Stimulated activated CD8-positive, alpha-beta memory T cell treated with anti-CD3 and anti-CD28 coated beads, Interleukin-2, amount 100 ng/mL, for 1 hour (primary cell): ENCODE measurements around the gene QSOX2.

Experiments
- DNase-seq, 2 donors: peaks; one replicate each; pipeline ENCODE4 v3.0.0-alpha.2; 2020; ENCODE audit warnings: low read depth in 2 of 2

Gene QSOX2

DNA sequence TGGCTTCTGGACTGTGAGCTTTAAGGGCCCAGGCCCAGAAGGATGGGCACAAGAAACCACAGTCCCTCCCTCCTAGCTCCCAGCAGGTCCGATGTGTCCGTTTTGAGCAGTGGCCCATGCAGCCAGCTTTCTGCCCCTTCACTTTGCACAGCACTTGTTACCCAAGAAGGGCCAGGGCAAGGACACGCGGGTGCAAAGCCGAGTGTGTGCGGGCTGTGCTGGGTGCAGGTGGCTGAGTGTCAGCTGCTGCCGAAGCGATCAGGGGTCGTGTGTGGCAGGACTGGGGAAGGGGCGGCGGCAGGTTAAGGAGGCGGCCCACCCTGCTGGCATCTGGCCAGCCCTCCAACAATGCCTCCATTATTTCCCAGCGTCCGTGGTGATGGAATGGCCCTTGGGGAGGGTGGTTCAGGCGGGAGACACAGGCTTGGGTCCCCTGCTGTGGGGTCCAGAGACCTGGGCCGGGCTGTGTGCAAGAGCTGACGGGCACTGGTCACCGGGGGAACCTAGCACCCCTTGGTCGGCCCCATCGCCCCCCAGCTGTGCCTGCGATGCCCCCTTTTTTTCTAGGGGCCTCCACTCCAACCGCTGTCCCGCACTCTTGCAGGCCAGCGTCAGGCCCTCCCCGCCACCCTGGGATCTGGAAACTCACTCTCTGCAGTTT lies 41.3 kb downstream of the QSOX2 start:
- no peak for DNase-seq

DNA sequence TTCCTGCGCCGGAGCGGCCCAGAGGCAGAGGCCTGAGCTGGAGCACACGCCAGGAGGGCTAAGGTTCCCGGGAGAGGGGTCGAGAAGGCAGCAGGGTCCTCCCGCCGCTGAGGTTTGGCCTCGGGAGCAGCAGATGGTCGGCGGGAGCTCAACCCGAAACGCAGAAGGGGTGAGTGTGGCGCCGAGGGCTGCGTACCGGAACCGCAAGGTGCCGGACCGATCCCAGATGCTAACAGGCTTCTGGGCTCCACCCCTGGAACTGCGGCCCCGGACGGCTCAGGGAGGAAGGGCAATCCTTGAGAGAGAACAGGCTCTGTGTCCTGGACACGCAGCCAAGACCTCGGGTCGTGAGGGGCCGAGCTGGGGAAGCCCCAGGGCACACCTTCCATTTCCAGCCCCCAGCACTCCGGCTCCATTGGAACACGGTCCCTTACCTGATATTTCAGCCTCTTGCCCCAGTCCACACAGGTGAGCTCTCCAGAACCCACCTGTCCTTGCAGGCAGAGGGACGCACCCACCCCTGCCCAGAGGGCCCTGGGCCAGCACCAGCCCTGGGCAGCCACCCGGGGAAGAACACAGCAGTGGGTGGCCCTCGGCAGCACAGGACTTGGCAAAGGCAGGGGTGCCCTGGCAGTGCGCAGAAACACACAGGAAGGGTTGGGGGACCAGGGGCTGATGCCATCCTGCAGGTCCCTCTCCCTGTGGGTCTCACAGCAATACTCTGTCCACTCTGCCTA lies 42.0 kb downstream of the QSOX2 start:
- no peak for DNase-seq

DNA sequence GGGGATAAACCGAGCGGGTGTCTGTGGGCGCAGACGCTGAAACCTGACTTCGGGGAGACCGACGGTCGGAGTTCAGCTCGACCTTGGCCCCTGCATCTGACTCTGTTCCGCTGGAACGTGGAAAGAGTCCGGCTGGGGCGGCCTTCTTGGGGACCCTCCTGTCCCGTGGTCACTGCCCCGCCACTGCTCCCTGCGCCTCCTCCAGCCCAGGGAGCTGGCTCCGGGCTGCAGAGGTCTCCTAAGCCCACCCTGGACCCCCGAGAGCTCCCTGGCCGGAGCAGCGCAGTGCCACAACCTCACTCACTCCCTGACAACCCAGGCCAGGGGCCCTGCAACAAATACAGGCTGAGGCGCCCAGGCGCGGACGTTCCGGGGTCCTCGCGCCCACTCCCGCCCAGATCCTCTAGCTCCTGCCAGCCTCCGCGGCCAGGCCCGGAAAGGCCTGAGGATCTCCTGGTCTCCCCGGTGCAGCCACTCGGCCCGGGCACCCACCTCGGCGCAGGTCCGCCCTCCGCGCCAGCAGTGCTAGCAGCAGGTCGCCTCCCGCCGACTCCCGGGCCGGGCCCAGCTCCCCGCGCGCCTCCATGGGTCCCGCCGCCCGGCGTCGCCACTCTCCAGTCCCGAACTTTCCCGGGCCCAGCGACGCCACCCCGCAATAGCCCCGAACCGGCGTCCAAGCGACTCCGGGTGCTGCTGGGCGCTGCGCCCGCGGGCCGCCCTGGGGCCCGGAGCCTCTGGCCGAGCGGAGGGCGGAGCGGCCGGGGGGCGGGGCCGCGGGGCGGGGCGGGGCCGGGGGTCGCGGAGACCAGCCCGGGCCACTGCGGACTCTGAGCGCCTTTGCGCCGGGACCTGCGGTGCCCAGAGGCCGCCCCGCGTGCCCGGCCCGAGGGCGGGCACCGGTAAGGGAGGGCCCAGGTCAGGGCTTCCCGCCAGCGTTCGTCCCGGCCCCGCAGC lies 42.9 kb downstream of the QSOX2 start:
- no peak for DNase-seq

DNA sequence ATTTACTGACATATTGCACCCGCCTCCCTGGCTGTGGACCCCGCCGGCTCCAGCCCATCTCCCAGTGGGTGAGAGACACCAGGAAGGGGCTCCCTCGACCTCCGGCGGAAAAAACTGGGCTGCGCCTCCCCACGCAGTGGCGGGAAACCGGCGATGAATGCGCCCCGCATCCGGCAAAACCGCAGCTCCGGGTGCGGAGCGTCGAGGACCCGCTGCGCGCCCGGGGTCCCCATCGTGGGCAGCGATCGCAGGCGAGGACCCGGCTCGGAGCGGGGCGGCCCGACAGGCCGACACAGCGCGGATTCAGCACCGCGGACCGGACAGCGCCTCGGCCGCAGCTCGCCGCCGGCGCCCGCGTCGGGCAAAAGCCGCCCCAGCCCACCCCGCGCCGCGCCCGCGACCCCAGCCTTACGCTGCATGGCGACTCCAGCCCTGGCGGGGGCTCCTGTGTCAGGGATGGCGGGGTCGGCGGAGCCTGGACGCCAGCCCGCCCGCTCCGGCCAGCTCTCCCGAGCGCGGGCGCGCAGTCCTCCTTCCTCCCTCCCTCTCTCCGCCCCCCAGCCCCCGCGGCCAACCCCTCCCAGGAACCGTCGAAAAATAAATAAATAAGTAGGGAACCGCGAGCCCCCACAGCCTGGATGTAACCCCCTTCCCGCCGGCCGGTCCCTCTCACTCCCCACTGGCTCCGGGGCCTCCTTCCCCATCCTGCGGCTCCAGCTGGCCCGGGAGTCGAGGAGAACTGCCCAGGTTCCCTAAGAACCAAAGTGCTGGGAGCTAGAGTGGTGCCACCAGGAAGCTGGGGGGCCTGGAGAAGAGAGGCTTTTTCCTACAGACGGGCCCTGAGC lies 43.8 kb downstream of the QSOX2 start:
- no peak for DNase-seq

DNA sequence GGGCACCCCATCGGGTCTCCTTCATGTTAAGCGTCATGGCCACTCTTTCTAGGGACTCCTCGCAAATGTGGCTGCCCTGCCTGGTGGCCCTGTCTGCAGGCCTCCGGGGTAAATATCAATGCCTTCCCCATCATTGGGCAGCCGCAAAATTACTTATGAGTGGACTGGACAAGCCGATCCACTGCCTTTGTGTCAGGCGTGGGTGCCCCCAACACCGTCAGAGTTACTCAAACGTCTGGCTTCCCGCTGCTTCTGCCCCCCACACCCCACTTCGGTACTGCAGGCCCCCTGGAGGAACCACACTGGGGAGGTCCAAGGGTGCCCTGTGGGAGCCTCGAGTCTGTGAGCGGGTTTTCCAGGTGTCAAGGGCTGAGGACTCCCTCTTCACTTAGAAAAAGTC lies 44.4 kb downstream of the QSOX2 start:
- no peak for DNase-seq

DNA sequence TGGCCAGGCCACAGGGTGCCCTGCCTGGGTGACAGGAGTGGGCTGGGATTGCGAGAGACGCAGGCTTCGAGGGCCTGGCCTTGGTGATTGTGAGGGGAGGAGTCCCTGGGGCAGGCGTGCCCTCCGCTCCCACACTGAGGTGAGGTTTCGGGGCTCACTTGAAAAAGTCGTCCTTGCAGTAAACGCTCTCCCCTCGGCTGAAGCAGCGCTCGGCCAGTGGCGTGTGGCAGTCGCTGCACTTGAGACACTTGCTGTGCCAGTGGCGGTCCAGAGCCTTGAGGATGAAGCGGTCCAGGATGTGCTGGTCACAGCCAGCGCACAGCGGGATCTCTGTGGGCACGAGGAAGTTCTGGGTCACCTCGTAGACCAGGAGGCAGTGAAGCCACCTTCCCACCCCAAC lies 45.2 kb downstream of the QSOX2 start:
- no peak for DNase-seq

DNA sequence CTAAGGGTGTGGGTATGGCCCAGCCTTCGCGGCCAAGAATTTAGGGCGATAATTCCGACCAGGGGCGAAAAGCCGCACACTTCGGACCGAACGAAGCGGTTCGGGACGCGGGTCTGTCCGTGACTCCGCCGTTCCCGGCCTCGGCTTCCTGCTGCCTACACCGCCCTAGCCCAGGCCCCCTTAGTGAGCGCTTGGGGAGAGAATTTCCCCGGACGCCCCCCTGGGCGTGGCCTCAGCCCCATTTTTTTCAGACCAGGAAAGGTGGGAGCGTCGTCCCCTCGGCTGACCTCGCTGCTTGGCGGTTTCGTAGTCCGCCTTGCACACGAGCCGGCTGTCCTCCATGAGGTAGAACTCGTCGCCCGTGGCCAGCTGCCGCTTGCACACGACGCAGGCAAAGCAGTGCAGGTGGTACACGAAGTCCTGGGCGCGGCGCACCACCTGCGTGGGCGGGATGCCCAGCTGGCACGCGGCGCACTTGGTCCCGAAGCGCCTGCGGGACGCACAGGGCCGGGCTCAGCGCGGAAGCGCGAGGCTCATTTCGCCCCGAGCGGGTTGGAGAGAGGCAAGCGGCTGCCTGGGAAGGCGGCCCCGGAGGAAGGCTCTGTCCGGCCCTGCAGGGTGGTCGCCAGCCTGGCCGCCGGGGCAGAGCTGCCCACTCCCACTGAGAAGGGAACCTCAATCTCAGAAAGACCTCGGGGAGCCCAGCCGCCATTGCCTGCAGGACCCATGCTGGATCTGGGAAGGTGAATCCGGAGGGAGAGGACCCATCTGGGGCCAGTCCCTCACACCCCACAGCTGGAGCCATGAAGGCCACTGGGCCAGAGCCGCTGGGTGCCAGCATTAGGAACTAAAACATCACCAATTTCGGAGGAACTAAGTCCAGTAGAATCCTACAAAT lies 46.0 kb downstream of the QSOX2 start:
- DNase-seq, result no peak

DNA sequence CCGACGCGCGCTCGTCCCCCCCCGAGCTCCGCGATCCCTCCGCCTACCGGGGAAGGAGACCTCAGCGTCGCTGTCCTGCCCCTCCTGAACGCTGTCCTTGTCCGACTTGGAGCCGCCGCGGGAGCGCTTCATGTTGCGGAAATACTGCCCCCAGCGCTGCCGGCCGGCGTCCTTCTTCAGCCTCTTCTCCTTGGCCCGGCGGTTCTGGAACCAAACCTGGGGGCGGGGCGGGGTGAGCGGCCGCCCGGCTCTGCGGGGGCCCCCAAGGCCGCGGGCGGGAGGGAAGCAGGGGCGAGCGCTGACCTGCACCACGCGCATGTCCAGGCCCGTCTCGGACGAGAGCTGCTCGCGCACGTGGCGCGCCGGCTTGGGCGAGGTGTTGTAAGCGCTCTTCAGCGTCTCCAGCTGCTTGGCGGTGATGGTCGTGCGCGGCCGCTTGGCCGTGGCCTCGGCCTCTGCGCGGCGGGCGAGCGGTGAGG lies 47.0 kb downstream of the QSOX2 start:
- DNase-seq, result no peak

DNA sequence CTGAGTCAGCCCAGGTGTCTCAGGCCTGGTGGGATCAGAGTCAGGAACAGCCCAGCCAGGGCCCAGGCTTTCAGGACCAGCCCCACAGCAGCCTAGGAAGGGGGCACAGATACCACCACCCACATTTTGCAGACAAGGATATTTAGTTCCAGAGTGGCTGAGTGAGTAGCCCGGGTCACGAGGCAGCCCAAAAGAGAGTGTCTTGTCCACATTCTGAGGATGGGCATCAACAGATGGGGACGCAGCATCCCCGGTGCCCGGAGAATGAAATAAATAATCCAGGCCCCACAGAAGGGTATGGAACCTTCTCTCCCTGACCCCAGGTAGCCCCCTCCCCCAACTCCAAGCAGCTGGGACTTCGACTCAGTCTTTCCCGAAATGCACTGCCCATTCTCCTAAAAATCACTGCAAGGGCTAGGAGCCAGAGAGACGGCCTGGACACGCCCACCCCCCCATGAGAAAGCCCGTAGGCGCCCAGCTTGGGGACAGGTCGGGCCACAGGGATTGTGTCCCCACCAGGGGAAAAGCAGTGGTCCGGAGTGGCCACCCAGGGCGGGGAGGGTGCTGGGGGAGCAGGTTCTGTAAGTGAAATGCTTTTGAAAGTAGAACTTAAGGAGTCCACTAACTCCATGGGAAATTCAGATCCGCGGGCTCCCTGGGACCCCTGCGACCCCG lies 47.5 kb downstream of the QSOX2 start:
- no peak for DNase-seq

DNA sequence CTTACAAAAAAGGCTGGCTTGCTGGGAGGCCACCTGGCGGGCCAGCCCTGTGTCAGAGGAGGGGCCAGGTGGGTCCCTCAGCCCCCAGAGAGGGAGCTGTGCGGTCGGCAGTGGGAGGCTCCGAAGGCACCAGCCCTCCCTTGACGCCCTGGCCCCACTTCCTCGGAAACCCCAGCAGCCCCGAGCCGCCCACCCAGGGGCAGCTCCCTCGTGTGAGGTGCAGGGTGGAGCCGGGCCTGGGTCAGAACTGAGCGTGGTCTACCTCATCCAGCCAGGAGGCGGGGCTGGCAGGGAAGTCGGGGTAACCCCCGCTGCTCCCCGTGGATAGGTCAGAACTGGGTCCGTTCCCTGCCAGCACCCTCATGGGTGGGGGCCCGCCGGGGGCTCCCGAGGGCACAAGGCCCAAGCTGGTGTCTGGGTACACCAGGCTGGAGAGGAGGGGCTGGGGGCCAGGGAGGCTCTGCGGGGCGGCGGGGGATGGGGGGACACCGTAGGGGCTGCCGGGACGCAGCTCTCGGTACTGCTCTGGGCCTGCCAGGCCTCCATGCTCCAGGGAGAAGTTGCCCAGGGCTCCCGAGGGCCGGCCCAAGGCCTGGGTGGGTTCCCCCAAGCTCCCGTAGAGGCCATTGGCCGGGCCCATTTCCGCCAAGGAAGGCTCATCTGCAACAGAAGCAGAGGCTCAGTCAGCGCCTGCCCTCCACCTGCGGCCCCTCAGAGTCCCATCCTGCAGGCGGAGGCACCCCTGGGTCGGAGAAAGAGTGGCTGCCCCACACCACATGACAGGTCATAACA lies 48.3 kb downstream of the QSOX2 start:
- no peak for DNase-seq

DNA sequence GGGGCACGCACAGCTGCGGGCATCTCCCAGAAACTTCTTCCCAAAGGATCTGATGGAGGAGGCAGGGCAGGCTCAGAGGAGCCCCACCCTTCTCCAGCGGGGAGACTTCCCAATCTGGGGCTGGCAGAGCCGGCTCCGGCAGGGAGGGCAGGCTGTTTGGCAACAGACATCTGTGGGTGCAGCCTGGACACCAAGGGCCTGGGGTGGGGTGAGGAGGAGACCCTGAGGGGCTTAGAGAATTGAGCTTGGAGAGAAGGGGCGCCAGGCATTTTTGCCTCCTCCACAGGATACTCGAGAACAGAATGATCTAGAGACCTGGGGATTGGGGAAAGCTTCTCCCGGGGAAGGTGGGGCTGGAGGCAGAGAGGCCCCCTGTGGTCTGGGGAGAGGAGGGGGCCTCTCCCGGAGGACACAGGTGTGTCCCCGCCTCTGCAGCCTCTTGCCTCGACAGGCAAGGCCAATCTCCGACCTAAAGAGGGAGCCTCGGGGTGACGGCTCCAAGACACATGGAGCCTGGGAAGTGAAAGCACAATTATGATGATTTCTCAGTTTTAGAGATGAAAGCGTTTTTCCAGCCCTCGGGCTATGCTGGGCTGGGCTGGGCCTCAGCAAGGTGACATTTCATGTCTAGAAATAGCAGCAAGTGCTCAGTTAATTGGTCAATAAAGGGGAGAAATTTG lies 49.1 kb downstream of the QSOX2 start:
- no peak for DNase-seq

DNA sequence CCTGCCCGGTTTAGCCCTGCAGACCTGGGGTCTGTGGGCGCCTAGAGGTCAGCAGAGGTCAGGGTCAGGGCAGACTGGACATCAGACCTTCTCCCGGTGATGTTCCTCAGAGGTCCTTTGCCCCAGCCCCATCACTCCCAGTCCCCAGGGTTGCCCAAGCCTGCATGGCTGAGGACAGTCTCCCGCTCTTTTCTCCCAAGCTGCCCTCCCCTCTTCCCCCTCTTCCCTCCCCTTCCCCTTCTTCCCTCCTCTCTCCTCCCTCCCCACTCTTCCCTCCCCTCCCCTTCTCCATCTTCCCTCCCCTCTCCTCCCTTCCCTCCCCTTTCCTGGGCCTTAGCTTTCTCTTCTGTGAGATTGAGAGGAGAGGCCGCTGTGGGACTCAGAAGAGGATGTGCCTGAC lies 51.1 kb downstream of the QSOX2 start:
- DNase-seq, result no peak

DNA sequence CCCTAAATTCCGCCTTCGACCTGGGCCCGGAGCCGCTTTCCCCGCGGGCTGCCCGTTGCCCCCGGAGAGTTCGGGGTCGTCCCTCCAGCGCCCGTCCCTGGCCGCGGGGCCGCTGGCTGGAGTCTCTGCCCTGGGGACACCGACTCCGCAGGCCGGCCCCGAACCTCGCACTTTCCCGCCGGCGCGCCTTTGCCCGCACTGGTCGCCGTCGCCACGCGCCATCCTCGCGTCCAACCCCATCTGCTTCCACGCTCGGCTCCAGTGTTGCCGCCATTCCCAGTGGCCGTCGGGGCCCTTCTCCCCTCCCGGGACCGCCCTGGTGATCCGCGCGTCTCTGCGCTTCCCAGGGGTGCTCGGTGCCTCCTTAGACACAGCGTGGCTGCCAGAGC lies 51.7 kb downstream of the QSOX2 start:
- DNase-seq, result no peak

DNA sequence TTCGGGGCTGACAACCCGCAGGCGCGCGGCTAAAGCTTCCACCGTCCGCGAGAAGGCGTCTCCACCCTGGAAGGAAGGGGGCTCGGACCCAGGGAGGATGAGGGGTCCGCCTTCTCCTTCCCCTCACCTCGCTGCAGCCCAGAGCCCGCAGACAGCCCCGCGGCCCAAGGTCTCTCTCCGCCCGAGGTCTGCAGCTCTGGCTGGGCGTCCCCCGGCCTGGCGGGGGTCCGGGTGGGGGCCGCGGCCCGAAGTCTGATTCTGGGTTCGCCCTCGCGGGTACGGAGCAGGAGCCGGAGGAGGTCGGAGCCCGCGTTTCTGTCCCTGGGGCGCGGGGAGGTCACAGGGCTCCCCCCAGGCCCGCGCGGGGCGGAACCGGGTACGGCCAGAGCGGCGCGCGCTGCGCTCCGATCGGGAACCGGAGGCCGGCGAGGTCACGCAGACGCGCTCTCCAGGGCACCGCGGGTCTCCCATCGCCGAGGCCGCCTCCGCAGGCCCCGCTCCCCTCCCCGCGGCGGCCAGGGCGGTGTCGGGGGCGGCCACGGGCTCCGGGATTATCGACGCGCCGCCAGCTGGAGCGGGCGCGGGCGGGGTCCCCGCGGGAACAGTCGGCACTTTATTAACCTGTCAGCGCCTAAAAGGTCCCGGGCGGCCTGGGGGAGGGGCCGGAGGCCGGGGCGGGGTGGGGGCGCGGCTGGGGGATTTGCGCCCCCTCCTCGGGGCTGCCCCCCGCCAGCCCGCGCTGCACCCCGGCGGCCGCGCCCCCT lies 52.3 kb downstream of the QSOX2 start:
- DNase-seq, result no peak

DNA sequence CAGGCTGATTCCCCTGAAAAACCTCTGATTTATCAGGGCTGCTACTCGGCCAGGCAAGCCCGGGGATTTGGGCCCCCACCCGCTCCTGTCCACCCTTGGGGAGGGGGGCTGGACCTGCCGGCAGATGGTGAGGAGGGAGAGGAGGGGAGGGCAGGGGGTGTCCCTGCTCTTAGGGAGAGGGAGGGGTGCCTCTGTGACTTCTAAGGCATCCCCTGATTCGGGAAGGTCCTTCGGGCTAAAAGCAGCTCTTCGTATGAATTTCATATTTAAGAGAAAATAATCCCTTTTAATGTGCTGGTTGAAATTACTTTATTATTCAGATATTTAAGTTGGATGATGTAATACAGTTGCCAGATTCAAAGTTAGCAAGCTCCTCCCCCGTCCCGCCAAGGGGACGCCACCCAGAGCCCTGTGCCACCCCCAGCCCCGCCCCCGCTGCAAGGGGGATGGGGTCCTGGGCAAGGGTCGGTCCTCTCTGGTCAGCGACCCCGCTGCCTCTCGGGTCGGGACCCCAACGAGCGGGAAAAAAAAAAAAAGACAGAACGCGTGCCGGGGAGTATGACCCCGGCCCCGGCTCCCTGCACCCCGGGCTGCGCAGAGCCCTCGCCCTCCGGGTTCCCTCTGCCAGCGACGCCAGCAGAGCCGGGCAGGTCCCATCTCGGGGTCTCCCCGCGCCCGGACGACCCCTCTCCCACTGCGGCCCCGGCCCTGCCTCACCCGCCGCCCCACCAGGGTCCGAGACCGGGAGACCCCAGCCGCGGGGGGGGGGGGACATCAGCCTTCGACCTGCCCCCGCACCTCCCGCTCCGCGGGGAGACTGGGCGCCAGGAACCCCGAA lies 53.1 kb downstream of the QSOX2 start:
- no peak for DNase-seq

DNA sequence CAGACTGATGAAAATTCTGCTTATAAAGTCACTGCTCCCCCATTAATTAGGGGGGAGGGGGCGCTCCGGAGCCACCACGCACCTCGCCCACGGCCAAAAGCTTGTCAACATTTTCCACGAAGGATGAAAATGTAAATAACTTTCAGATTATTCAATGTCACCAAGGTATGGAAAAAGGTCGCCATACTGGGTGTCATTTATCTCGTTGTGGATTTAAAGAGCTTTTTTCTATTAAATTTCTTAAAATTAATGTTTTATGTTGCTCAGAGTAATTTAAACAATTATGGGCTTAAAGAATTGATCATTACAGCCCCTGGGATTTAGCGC lies 53.7 kb downstream of the QSOX2 start:
- DNase-seq, result no peak
